K562 (cell line): Measurements from ENCODE around the gene IGSF8. TPM values are rescaled to one million over a fixed set of nuclear protein-coding genes. Genes with fewer than 3 reads are reported as not detected.

Source experiments
- CHD7 ChIP-seq: fragments of 200-600 bp; sonication (generic); IDR thresholded peaks from one replicate; pipeline ENCODE4 v1.6.1; 2012; ENCODE audit warnings: mild to moderate bottlenecking, low read depth, low read length, inconsistent platforms
- FOXO4 ChIP-seq: fragments of 450-650 bp; formaldehyde crosslinking; IDR thresholded peaks from 2 replicates; pipeline ENCODE4 v1.4.0; 2020; ENCODE audit warnings: mild to moderate bottlenecking, moderate library complexity
- GATA2 ChIP-seq: sonication (generic); formaldehyde crosslinking; IDR thresholded peaks from 2 replicates; pipeline ENCODE4 v1.4.0; 2020; ENCODE audit warnings: mild to moderate bottlenecking, missing genetic modification reagents
- GTF2E2 ChIP-seq: fragments of 200-800 bp; sonication (Bioruptor generic); IDR thresholded peaks from 2 replicates; pipeline ENCODE4 v1.6.1; 2016; ENCODE audit warnings: missing genetic modification characterization, missing compliant biosample characterization
- KHSRP ChIP-seq: fragments of 450-650 bp; IDR thresholded peaks from 2 replicates; pipeline ENCODE4 v1.6.1; 2017
- MBD1 ChIP-seq: fragments of 250-450 bp; sonication (Bioruptor Pico); IDR thresholded peaks from 2 replicates; pipeline ENCODE4 v1.8.0; 2022; ENCODE audit warnings: inconsistent platforms
- RBM25 ChIP-seq: fragments of 200-400 bp; formaldehyde crosslinking; IDR thresholded peaks from 2 replicates; pipeline ENCODE4 v1.6.1; 2018; ENCODE audit warnings: low read length, low read depth, moderate library complexity; ENCODE audit not compliant: severe bottlenecking
- SAFB2 ChIP-seq: fragments of 200-400 bp; formaldehyde crosslinking; IDR thresholded peaks from 2 replicates; pipeline ENCODE4 v1.6.1; 2018; ENCODE audit warnings: borderline replicate concordance, low read length, low read depth, moderate library complexity; ENCODE audit not compliant: severe bottlenecking
- TRIM24 ChIP-seq, 2 experiments: fragments of 450-650 bp; IDR thresholded peaks; 2 replicates each; pipeline ENCODE4 v1.6.1; 2016
- ZNF324 ChIP-seq: fragments of 250-450 bp; sonication (Bioruptor Pico); IDR thresholded peaks from 2 replicates; pipeline ENCODE4 v1.4.0; 2020; ENCODE audit warnings: mild to moderate bottlenecking
- polyA plus RNA-seq, 8 experiments: library from polyadenylated mRNA; depleted of rRNA in 4 of 8; stranded (reverse) in 5 of 8; unstranded in 3 of 8; fragments of >200 nt; fragmentation: Nextera tagmentation in 2 of 8; fragmentation: Illumina TruSeq in 1 of 8; extraction: Ambion mirVana in 2 of 8; extraction: Trizol in 1 of 8; gene quantifications; 2 replicates each; pipeline versions ENCODE4 v1.2.1 to v1.2.3, GENCODE V29; 2011 to 2014; ENCODE audit warnings: inconsistent platforms in 1 of 8, missing spikeins in 1 of 8
- total RNA-seq, 7 experiments: library from RNA; depleted of rRNA in 6 of 7; stranded (reverse); fragments of >200 nt in 6 of 7; fragmentation: Illumina TruSeq in 2 of 7; extraction: Trizol in 2 of 7; gene quantifications; 2 replicates each; pipeline versions ENCODE4 v1.2.1 to v1.2.3, GENCODE V29; 2011 to 2021; ENCODE audit warnings: low replicate concordance in 1 of 7

IGSF8 gene
- total and polyA plus RNA-seq, 9 of the 15 experiments (the other 6 are each of a cell fraction or from before 2014, with no cell fraction given), result 0.32 to 11.7 (median 3.2) TPM

- TF ChIP-seq CHD7, result no peak
- no peak for TF ChIP-seq GTF2E2 (tag)
- TF ChIP-seq ZNF324 (CRISPR knock-in tag), result no peak
- TF ChIP-seq SAFB2, result no peak
- TF ChIP-seq GATA2 (CRISPR knock-in tag), result no peak
- TF ChIP-seq FOXO4, result no peak
- peak; percentile 59 for TF ChIP-seq RBM25
- TF ChIP-seq TRIM24 (IDR thresholded peaks at IDR 0.05), result no peak
- TF ChIP-seq KHSRP, result no peak
- no peak for TF ChIP-seq MBD1 (CRISPR knock-in tag)
Observed at GRCh38 chr1:160107512-160107911, 9.1 kb upstream of the IGSF8 start (continued).
